GM10248 (cell line): ENCODE measurements around the gene LONP1.

ENCODE experiments used
- CTCF ChIA-PET: fragments of 300-600 bp; sonication (Branson Sonifier 250); formaldehyde crosslinking; extraction: SDS; loops from one replicate; lab custom pipeline; 2021; ENCODE audit warnings: antibody characterized with exemption; lab: Yijun Ruan, JAX
- POLR2A ChIA-PET: fragments of 350-650 bp; sonication (Branson Sonifier 250); formaldehyde crosslinking; extraction: SDS; loops from one replicate; lab custom pipeline; 2020; ENCODE audit warnings: antibody characterized with exemption; lab: Yijun Ruan, JAX
- DNase-seq: peaks from one replicate; pipeline ENCODE4 v3.0.0; 2012; ENCODE audit errors: extremely low spot score
- TF ChIP-seq, protein P1 (sequence below): IDR thresholded peaks from 2 replicates; pipeline ENCODE4 v1.5.1; 2012; ENCODE audit warnings: mild to moderate bottlenecking, low read depth; ENCODE audit errors: extremely low read depth, missing control alignments, control extremely low read depth

LONP1 gene

GRCh38 chr19:5697890-5698634, 21.9 kb downstream of the LONP1 start:
- CTCF ChIA-PET = interaction anchor here (4.7 kb wide), 1 partner anchor 10 kb away, joined by 34 read pairs; the partner anchor contains the start of gene RPL36
- POLR2A ChIA-PET = interaction anchor here (0.6 to 1.5 kb wide), 2 partner anchors 18 to 22 kb away, joined by 3 to 4 read pairs; partner anchors contain the start of genes CATSPERD and LONP1

DNA sequence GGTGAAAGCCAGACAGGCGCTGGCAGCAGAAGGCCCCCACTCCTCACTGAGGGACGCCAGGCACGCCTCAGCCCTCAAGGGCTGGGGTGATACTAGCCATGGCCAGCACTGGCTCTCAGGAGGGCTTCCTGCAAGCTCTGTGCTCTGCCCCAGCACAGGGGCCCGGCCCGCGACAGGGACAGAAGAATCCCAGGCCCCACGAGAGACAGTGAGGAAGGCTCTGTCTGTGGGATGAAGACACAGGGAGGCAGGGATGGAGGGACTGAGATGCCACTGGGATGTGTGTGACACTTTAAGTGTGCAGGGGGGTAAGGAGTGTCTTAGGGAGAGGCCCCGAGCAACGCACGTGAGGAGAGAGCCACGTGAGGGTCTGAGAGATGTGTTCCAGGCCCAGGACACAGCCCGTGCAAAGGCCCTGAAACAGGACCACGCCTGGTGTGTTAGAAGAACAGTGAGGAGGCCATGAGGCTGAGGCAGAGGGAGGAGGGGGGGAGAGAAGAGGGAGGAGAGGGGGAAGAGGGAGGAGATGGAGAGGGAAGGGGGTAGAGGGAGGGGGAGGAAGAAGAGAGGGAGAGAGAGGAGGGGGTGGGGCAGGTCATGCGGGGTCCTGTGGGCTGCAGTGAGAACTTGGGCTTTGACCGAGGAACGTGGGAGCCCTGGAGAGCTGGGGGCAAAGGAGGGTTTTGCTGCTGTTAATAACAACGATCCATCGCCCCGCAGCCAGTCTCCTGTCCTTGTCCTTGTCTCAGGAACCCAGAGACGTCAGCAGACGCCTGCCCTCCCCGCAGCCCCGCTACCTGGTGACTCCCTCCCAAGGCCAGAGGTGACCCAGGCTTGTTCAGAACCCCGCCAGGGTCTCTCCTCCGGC, 22.7 kb downstream of the LONP1 start:
- DNase-seq = no peak
- ChIA-PET POLR2A (interaction anchor here (0.6 to 1.5 kb wide), 2 partner anchors 19 to 23 kb away, joined by 3 to 4 read pairs; partner anchors contain the start of genes CATSPERD and LONP1), CTCF (interaction anchor here (4.7 kb wide), 1 partner anchor 9 kb away, joined by 34 read pairs; the partner anchor contains the start of gene RPL36)
- TF ChIP-seq, protein P1, sequence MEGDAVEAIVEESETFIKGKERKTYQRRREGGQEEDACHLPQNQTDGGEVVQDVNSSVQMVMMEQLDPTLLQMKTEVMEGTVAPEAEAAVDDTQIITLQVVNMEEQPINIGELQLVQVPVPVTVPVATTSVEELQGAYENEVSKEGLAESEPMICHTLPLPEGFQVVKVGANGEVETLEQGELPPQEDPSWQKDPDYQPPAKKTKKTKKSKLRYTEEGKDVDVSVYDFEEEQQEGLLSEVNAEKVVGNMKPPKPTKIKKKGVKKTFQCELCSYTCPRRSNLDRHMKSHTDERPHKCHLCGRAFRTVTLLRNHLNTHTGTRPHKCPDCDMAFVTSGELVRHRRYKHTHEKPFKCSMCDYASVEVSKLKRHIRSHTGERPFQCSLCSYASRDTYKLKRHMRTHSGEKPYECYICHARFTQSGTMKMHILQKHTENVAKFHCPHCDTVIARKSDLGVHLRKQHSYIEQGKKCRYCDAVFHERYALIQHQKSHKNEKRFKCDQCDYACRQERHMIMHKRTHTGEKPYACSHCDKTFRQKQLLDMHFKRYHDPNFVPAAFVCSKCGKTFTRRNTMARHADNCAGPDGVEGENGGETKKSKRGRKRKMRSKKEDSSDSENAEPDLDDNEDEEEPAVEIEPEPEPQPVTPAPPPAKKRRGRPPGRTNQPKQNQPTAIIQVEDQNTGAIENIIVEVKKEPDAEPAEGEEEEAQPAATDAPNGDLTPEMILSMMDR = no peak

More at GRCh38 chr19:5697890-5698634, 21.9 kb downstream of the LONP1 start:
- TF ChIP-seq, protein P1 = no peak
- no peak for DNase-seq

DNA sequence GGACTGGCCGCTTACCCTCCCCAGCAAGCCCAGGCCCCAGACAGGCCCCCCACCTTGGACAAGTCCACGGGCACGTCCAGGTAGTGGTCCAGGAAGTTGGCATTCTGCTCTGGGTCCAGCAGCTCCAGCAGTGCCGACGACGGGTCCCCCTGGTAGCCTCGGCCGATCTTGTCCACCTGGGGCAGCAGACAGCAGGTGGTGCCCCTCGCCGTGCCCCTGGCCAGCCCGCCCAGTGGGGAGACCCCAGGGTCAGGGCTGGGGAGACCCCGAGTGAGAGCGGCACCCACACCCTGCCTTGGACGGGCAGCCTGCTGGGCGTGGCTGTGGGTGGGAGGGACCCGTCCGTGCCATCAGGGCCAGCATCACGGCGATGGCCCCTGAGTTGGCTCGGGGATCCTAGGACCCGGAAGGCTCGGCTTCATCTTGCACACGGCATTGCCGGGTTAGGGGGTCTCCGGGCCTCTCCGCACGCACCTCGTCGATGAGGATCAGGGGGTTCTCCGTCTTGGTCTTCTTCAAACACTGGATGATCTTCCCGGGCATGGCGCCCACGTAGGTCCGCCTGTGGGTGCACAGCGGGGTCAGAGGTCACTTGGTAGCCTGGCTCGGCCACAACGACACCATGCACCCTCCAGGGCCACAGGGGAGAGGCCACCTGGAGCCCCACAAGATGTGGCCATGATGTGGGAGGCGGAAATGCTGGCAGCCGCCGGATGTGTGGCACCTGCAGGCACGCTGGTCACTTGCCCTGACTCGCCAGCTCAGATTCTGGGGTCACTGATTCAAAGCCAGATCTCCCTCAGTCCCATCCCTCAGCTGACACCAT, 23.5 kb downstream of the LONP1 start:
- ChIA-PET CTCF (interaction anchor here (0.9 to 4.7 kb wide), 2 partner anchors 8 to 22 kb away, joined by 3 to 34 read pairs; partner anchors contain the start of gene RPL36), POLR2A (interaction anchor here (0.5 to 0.9 kb wide), 2 partner anchors 16 to 310 kb away, joined by 3 read pairs; no protein-coding TSS in a partner anchor)
- no peak for DNase-seq
- TF ChIP-seq, protein P1 = no peak

DNA sequence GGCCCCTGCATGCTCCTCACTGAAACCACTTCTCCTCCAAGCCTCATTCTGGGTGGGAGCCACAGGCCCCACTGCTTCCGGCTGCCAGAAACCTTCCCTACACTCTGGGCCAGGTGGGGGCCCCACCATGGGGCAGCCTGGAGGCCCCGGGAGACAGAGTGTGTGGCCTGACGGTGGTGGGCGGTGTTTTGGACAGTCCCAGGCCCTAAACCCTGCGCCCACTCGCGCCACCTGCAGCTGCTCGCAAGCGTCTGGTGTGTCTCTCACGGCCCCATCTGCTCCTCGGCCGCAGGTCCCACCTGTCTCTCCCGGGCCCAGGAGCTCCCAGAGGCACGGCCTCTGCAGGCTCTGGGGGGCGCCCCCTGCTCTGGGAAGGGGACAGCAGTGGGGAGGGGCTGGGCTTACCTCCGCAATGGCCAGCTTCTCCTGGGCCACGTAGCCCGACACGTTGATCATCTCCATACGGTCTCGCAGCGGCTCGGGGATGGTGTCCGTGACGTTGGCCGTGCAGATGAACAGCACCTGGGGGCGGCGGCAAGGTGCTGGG, 24.2 kb downstream of the LONP1 start:
- CTCF ChIA-PET = interaction anchor here (0.8 to 4.7 kb wide), 3 partner anchors 8 to 23 kb away, joined by 3 to 34 read pairs (median 3); partner anchors contain the start of gene RPL36
- DNase-seq = no peak
- TF ChIP-seq, protein P1 = peak; percentile 2
- POLR2A ChIA-PET = interaction anchor here (0.5 to 0.9 kb wide), 2 partner anchors 17 to 310 kb away, joined by 3 read pairs; no protein-coding TSS in a partner anchor

DNA sequence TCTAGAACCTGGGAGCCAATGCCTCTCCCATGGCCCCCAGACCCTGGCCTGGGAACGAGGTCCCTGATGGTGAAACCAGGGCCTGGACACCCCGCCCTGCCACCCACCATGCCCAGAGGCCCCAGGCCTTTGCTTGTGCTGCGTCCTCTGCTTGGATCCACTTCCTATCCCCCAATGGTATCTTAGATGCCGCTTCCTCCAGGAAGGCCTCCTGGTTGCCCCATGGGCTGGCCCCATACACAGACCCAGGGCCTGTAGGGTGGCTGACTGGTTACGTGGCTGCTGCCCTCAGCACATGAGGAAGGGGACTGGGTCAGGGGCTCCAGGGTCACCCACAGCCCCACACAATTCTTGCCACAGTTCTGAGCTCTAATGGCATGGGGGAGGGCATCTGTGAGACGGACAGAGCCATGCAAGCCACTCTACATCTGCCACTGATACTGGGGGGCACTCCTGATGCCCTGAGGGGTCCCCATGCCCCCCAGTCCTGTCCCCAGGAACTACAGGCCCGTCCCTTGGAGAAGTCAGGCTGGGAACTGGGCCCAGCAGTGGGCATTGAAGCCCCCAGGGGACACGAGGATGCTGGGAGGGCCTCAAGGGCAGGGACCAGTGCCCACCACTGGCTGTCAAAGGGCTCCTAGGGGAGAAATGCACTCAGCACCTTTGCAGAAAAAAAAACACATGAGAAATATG, 24.8 kb downstream of the LONP1 start:
- CTCF ChIA-PET = interaction anchor here (0.8 to 4.7 kb wide), 3 partner anchors 7 to 23 kb away, joined by 3 to 34 read pairs (median 3); partner anchors contain the start of gene RPL36
- TF ChIP-seq, protein P1 = no peak
- POLR2A ChIA-PET = interaction anchor here (0.9 kb wide), 1 partner anchor 17 kb away, joined by 3 read pairs; no protein-coding TSS in a partner anchor
- no peak for DNase-seq
